GM12892 (cell line): ENCODE measurements around the gene HLA-DQA1.
A peak's percentile ranks its signal among the peaks of the same experiment; 100 is the strongest.

Experiments
- DNase-seq: peaks from one replicate; pipeline ENCODE4 v3.0.0; 2011; ENCODE audit not compliant: insufficient read length
- FAIRE-seq: peaks from 2 replicates; lab custom pipeline; 2011; peaks lifted over from hg19 to GRCh38; lab: Jason Lieb, UNC
- POLR2A ChIP-seq: IDR thresholded peaks from 2 replicates; pipeline ENCODE4 v1.6.1; 2011; ENCODE audit warnings: low read depth, low read length, control low read depth
- POLR2AphosphoS5 ChIP-seq: IDR thresholded peaks from 2 replicates; pipeline ENCODE4 v1.6.1; 2011; ENCODE audit warnings: low read depth, low read length, control low read depth
- TAF1 ChIP-seq: IDR thresholded peaks from 2 replicates; pipeline ENCODE4 v1.6.1; 2011; ENCODE audit warnings: low read depth, mild to moderate bottlenecking, control low read depth, low read length, borderline replicate concordance

The HLA-DQA1 gene

GRCh38 chr6:32689531-32690501, 52.6 kb downstream of the HLA-DQA1 start:
- FAIRE-seq (peak; percentile 97), DNase-seq (no peak)
- TF ChIP-seq POLR2A = peak; percentile 50
- TF ChIP-seq POLR2AphosphoS5 = 0 out of 2 replicates have a peak, but pooled peaks have one; percentile 52
- peak; percentile 100 for TF ChIP-seq TAF1

GRCh38 chr6:32692019-32692418, 54.8 kb downstream of the HLA-DQA1 start:
- peak; percentile 93 for FAIRE-seq
- TF ChIP-seq TAF1 (no peak), POLR2AphosphoS5 (no peak)
- DNase-seq = no peak
